GM12801 (cell line): Measurements from ENCODE around the gene EP300.

Experiments used
- TF ChIP-seq, protein P1 (sequence below): IDR thresholded peaks from one replicate; pipeline ENCODE4 v1.5.1; 2011; ENCODE audit warnings: control low read depth; ENCODE audit not compliant: insufficient read length; ENCODE audit errors: extremely low read depth

The EP300 gene

DNA sequence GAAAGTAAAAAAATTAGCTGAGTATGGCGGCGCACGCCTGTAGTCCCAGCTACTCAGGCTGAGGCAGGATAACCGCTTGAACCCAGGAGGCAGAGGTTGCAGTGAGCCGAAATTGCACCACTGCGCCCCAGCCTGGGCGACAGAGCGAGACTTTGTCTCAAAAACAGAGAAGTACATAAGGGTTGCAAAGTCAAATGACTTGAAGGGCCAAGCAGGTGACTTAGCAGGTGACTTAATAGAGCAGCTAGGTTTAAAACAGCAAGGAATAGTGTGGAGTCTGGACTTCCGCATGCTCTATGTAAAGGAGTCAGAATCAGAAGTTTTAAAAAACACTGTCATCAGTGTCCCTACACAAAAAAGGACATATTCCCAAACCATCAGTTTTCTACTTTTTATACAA is 31.7 kb downstream of the EP300 start:
- TF ChIP-seq, protein P1, sequence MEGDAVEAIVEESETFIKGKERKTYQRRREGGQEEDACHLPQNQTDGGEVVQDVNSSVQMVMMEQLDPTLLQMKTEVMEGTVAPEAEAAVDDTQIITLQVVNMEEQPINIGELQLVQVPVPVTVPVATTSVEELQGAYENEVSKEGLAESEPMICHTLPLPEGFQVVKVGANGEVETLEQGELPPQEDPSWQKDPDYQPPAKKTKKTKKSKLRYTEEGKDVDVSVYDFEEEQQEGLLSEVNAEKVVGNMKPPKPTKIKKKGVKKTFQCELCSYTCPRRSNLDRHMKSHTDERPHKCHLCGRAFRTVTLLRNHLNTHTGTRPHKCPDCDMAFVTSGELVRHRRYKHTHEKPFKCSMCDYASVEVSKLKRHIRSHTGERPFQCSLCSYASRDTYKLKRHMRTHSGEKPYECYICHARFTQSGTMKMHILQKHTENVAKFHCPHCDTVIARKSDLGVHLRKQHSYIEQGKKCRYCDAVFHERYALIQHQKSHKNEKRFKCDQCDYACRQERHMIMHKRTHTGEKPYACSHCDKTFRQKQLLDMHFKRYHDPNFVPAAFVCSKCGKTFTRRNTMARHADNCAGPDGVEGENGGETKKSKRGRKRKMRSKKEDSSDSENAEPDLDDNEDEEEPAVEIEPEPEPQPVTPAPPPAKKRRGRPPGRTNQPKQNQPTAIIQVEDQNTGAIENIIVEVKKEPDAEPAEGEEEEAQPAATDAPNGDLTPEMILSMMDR = no peak

DNA sequence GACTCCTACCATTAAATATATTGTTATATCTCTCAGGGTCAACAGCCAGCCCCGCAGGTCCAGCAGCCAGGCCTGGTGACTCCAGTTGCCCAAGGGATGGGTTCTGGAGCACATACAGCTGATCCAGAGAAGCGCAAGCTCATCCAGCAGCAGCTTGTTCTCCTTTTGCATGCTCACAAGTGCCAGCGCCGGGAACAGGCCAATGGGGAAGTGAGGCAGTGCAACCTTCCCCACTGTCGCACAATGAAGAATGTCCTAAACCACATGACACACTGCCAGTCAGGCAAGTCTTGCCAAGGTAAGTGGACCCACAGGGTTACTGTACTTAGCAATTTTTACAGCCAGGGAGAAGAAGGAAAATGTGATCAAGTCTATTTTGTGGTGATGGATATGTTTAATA is 35.1 kb downstream of the EP300 start:
- TF ChIP-seq, protein P1 = no peak

DNA sequence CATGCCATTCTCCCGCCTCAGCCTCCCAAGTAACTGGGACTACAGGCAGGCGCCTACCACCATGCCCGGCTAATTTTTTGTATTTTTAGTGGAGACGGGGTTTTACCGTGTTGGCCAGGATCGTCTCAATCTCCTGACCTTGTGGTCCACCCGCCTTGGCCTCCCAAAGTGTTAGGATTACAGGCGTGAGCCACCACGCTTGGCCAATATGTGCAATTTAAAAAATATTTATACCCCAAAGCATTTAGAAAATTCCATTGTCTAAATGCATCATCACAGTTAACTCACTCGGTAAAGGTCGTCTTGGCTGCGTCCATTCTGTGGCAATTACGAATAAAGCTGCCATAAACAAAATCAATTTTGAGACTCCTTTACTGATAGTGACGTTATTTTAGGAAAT is 36.2 kb downstream of the EP300 start:
- TF ChIP-seq, protein P1 = no peak

DNA sequence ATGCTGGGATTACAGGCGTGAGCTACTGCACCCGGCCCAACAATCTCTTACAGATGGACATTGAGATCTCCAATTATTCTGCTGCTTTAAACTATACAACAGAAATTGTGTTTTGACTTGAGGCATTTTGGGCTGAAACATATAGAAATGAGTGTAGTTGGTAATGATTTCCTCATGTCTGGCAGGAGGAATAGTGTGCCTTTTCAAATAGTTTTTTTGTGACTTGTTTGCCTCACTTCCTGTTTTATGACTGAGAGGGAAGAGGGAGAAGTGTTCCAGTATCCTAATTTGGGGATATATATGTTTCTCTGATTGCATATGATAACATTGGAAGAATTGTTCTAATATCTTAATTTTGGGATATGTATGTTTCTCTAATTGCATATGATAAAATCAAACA is 40.2 kb downstream of the EP300 start:
- TF ChIP-seq, protein P1 = no peak

DNA sequence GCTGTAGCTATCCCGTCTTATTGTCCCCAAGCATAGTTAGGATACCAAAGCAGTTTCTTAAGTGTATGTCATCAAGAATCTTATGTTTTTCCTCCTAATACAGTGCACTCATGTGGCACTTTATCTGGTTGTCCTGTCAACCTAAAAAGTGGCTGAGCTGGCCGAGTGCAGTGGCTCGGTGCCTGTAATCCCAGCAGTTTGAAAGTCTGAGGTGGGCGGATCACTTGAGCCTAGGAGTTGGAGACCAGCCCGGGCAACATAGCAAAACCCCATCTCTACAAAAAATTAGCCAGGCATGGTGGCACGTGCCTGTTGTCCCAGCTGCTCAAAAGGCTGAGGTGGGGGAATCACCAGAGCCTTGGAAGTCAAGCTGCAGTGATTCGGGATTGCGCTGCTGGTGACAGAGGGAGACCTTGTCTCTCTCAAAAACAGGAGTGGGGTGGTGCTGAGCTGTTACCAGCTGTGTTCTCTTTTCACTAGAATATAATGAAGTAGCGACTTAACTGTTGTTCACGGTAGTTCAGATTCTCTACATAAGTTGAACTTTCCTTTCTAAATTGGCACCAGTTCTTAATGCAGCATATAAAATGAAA is 48.1 kb downstream of the EP300 start:
- TF ChIP-seq, protein P1 = no peak

DNA sequence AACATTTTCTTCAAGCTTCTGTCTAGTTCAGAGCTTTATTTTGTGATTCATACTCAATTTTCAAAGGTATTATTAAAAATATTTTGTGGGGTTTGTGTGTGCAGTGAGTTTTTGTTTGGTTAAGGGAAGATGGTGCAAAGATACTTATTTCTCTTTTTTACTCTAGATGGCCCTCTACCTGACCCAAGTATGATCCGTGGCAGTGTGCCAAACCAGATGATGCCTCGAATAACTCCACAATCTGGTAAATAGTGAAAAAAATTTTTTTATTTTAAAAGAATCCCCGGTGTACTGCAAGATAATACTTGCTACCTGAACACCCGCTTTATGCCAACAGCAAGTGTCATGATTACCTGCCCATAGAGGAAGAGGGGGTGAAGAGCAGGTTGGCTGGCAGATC is 54.2 kb downstream of the EP300 start:
- TF ChIP-seq, protein P1 = no peak

DNA sequence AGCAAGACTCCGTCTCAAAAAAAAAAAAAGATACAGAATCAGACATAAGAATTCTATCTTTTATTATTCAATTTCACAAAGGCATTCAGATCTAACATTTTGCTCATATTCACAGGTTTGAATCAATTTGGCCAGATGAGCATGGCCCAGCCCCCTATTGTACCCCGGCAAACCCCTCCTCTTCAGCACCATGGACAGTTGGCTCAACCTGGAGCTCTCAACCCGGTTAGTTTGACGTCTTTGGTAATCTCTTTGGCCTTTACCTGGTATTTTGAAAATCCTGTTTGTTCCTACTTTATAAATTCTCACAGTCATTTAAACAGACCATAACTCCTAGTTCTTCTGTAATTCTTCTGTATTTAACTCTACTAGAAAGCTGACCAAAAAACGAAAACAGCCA is 55.3 kb downstream of the EP300 start:
- TF ChIP-seq, protein P1 = no peak
